ENCODE data around the gene ST8SIA1.

- TF ChIP-seq CTCF (IDR thresholded peaks at IDR 0.05; ENCODE audit: poor library complexity, severe bottlenecking) (no peak), RAD21 (conservative IDR thresholded peaks at IDR 0.05) (no peak), MXI1 (conservative IDR thresholded peaks at IDR 0.05; ENCODE audit: poor library complexity, severe bottlenecking) (no peak)
These were observed 13.4 kb downstream of the ST8SIA1 start for GRCh38 chr12:22321018-22321605.

All from neural cell (in vitro differentiated cells).